GM19328 (cell line): Measurements from ENCODE around the gene IL17B.

ENCODE experiments used
- ATAC-seq: cut with Tn5 transposase; IDR thresholded peaks from one replicate; pipeline ENCODE4 v1.9.1; 2021; ENCODE audit warnings: mild to moderate bottlenecking, moderate library complexity; ENCODE audit not compliant: unreplicated experiment

The IL17B gene

DNA sequence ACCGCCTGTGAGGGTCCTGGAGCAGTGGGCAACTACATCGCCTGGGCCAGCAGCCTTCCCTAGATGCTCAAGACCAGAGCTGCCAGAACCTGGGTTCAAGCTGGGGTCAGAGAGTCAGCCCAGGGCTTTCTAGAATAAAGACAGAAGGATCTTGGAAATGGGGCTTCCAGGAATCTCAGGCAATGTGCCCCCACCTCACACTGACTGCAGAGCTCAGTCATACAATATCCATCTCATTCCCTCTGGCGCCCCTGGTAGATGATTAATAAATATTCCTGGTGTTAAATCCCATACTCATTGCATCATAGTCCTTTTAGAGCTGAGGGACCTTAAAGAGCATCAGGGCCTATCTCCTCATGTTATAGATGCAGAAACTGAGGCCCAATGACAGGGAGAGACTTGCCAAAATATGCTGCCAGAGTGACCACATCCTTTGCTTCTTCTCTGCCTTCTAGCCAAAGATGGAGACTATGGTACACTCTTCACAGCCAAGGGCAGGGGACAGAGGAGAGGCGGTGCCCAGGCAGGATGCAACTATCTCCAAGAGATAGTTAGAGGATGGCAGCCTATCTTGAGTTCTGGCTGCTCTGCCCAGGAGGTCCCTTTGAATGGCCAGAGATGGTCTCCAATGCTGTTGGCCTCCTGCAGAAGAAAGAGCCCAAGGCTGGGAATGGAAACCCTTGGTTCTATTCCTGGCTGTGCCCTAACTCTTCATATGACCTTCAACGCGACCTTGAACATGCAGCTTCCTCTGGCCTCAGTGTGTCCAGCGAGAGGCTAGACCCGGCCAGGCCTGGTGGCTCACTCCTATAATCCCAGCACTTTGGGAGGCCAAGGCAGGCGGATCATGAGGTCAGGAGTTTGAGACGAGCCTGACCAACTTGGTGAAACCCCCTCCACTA, 36.2 kb upstream of the IL17B start:
- ATAC-seq: no peak

DNA sequence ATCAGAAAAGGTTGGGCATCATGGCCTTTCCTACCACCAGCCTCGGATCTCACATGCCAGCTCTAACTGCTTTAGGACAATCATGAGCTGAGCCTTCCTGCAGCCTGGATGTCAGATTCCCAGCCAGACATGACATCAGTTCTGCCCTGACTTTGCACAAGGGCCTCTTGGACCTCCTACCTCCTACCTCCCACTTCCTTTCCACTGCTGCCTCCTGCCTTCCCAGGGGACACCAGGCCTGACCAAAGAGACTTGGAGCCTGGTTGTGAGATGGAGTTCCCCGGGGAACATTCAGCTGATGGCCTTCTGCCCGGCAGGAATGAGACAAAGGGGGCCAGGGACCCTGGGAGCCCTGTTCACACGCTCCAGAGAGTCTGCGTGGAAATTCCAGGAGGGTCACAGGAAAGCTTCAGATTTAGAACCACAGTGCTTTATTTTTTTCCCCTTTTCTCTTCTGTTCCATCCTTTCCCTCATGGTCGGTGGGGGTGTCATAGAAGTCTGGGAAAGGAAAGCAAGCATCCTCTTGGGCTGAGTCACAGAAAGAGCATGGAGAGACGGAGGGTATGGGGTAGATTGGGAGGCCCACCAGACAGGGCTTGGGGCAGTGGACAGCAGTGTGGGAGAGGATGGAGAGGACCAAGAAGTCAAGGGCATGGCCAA, 35.4 kb upstream of the IL17B start:
- ATAC-seq: no peak

DNA sequence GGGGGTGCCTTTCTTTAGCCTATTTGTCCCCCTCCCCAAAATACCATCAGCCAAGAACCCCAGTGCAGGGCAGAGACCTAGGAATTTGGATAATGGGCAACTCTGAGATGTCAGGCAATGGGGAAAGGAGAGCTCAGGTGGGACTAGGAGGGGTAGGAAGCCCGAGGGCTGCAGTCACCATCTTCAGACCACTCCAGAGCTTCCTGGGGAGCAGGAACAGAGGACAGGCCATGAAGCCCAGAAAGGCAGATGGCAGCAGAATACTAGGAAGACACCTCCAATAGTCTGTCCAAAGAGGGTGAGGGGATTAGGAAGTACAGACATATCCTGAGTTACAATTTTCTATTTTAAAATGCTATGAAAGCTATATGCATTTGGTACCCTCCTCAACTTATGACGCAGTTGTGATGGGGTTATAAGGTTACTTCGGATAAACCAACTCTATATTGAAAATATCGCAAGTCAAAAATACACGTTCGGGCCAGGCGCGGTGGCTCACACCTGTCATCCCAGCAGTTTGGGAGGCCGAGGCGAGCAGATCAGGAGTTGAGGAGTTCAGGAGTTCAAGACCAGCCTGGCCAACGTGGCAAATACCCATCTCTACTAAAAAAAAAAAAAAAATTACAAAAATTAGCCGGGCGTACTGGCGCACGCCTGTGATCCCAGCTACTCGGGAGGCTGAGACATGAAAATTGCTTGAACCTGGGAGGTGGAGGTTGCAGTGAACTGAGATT, 34.6 kb upstream of the IL17B start:
- no peak for ATAC-seq

DNA sequence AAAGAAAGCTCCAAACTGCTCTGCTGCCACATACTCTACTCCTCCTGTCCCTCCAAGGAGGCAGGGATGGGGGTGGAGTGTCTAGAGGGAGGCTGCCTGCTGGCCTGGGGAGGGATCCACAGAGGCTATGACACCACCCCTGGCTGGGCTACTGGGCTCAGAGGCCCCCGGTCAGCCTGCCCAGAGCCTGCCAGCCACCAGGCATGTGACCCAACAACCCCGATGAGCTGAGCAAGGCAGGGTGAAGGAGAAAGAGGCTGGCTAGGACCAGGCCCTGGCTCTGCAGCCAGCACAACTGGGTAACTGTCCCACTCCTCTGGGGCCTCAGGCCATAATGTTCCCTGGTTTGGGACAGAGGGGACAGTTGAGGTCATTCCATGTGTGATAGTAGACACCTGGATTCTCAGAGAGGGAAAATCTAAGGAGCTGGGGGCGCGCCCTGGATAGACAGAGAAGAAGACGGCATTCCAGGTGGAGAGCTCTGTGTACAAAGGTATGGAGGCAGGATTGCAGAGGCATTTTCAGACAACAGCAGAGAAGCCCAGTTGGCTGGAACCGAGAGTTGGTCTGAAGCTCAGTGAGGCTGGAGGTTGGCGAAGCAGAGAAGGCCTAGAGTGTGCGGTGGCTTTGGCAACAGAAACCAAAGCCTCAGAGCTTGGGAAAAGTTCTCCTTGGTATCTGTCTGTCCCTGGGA, 33.8 kb upstream of the IL17B start:
- no peak for ATAC-seq

DNA sequence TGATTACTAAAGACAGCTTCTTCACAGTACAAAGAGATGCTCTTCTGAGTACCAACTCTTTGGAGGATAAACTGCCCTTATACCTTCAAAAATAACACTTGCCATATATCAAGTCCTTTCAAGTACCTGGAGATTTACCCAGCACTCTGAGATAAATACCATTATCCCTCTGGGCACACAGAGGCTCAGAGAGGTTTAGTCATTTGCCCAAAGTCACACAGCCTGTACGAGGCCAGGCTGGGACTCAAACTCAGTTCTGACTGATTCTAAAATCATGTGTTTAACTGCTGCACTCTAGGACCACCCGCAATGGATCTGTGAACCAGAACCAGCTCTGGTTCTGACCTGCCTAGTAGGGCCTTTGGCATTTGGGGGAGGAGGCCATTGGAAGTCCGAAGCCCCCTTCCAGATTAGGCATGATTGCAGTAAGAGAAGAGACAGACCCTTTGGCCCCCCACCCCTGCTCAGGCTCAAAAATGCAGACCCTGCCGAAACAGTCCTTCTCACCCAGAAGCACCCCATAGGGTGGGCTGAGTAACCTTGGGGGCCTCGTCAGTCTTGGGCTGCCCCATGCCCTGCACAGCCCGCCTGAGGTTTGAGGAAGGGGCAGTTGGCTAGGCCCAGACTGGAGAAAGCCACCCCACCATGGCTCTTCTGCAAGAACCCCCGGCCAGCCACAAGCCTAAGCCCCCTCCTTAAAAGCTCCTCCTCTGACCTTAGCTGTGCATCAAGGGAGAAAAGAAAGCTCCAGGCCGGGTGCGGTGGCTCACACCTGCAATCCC, 32.8 kb upstream of the IL17B start:
- no peak for ATAC-seq

DNA sequence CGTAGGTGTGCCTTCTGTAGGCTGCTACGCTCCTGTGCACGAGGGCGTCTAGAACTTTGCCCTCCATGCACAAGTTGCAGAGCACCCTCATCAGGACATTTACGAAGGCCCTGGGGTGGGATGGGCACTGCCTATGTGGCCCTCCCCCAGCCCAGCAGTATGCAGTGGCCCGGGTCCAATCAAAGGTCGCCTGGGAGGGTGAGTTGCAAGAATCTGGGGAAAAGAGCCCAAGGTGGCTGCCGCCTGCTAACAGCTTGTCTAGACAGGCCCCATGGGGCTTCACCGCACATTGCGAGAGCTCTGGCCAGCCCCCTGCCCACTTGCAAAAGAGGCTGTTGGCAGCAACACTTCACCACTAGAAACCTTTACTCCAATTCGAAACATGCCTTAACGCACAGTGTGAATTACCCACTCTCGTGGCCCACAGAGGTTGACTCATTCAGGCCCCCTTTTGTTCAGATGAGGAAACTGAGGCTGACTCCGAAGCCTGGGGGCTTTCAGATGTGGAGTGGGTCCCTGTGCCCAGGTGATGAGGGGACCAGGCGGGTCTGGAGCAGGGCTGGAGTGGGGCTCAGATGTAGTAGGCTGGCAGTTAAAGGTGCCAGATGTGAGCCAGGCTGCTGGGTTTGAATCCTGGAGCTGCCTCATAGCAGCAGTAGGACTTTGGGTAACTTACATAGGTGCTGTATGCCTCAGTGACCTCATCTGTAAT, 31.8 kb upstream of the IL17B start:
- ATAC-seq: no peak

DNA sequence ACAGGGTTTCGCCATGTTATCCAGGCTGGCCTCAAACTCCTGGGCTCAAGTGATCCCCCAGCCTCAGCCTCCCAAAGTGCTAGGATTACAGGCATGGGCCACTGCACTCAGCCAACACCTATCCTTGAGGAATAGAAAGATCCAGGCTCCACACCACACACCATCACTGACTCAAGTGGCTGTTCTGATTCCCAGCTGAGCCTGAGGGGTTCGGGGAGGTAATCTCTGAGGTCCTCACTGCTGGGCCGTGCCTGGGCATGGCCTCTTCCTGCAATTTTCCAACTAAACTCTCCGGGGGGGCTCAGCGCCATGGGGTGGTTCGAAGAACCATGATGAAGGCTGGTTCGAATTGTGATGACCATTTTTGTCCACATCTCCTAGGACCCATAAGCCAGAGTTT, 31.0 kb upstream of the IL17B start:
- no peak for ATAC-seq

DNA sequence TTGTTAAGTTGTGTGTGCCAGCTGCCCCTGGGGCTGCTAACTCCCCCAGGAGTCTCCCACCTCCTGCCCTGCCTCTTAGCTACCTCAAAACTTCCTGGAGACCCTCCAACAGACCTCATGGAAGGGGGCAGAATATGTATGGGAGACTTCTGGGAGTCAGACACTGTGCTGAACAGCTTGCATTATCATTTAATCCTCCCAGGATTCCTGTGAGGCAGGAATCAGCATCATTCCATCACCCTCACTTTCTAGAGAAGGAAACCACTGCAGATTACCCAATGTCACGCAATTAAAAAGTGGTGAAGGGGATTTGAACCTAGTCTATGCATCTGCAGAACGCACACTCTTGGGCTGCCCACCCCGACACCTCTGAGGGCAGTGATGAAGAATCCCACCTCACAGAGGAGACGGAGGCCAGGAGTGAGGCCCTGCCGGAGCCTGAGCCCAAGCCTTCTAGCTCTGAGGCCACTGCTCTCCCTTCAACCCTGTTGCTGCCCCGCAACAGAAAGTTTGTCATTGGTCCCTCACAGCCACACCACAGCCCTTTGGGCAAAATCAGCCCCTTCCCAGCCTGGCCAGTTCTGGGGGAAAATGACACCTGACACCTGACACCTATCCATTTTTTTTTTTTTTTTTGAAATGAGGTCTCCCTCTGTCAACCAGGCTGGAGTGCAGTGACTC, 30.3 kb upstream of the IL17B start:
- ATAC-seq: no peak

DNA sequence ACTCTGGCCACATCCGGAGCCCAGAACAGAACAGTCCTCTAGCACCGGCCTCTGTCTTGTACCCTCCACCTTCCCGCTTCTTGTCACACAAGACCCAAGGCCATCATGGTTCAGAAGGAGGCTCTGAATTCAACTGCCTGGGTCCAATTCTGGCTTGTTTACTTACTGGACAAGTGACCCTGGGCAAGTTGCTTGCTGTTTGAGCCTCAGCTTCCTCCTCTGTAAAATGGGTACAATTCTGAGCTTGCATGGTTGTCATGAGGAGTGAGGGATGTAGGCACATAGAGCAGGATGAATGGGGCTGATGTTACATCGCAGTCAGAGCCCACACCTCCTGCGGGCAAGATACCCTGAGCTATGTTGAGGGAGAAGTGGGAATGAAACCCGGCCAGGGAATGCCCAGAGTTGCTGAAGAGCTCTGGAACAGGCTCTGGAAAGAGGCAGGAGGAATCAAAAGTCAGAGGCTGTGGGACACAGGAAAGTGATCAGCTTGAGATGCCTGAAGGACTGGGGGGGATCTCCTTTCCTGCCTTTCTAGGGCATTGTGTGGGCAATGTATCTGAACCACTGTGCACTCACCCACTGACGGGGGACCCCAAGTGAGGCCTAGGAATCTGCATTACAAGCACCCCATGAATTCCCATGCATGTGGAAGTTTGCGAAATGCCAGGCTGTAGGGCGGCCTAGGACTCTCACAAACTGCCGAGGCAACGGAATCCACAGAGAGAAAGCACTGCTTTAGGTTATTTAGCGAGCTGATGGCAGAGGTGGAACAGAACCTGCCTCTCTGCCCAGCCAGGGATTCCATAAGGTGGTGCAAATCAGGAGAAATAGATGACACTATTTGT, 29.4 kb upstream of the IL17B start:
- no peak for ATAC-seq

DNA sequence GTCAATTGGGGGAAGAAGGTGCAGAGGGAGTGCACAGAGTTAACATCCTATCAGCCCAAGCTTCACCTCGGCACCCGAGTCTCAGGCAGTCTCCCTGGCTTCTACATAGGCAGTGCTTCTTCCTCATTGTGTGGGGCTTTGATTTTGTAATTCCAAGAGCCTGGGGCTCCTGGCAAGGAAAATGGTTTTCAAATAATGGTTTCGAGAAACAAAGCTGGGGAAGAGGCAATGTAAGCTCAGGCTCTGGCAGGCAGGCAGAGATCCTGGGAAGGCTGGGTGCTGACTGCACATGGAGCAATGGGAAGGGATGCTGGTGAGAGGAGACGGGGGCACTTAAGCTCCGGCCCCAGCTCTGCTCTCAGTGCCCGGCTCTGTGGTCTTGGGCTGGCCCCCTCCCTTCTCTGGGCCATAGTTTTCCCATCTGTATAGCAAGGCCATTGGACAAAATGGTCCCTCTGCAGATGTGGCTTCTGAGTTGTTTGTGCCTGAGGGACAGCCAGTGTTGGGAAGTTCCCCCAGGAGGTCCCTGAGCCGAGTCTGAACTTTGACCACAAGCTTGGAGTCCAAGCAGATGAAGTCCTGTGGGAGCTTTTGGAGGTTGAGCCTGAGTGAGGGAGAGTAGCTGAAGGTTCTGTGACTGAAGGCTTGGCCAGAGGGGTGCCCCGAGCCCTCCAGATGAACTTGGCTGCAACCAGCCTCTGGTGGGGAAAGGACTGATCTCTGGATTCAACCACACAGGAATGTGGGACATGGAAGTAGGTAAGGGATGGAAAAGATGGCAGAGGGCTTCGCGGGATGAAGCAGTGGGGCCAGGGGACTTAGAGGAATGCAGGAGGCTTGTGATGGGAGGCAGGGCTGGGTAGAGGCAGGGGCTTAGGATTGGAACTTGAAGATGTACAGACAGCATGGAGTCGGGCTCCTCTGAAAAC, 28.5 kb upstream of the IL17B start:
- ATAC-seq: no peak

DNA sequence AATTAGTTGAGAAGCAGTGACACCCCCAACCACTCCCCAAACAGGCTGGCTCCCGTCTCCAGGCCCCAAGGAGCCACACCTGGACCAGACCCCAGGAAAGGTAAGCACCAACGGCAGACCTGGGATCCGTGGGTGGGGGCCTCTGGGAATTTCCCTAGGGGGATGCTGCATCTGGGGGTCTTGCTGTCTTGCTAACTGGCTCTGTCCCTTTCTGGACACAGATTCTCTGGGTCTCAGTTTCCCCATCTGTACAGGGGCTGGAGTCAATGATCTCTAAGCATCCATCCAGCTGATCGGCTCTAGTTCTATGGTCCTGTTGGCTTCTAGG, 27.9 kb upstream of the IL17B start:
- no peak for ATAC-seq

DNA sequence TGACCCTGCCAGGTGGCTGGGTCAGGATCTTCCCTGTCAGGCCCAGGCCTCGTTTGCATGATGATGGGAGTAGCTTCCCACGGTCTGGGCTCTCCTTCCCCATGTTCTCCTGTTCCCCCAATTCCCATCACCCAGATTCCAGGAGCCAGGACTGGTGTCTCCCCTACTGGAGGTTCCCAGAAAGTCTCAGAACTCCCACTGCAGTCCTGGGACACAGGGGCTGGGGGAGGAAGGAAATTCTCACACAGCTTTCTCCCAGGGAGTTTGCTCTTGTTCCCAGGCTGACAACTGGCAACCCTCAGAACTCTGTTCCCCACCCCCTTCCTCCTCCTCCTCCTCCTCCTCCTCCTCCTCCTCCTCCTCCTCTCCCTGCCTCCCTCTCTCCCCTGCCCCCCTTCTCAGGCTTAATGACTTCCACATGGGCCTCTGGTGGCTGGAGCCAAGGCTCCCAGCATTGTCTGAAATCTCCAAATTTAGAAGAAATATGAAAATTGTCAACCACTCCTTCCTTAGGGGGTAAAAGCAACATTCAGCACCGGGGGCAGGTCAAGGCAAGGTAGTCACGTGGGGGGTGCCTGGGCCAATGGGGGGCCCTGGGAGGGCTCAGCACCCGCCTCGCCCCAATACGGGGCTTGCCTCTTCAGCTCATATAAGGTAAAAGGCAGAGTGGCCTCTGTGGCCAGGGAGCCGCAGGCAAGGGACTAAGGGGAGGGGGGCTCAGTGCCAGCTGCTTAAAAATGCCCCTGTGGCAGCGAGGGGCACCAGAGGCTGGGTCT, 27.3 kb upstream of the IL17B start:
- ATAC-seq: no peak

DNA sequence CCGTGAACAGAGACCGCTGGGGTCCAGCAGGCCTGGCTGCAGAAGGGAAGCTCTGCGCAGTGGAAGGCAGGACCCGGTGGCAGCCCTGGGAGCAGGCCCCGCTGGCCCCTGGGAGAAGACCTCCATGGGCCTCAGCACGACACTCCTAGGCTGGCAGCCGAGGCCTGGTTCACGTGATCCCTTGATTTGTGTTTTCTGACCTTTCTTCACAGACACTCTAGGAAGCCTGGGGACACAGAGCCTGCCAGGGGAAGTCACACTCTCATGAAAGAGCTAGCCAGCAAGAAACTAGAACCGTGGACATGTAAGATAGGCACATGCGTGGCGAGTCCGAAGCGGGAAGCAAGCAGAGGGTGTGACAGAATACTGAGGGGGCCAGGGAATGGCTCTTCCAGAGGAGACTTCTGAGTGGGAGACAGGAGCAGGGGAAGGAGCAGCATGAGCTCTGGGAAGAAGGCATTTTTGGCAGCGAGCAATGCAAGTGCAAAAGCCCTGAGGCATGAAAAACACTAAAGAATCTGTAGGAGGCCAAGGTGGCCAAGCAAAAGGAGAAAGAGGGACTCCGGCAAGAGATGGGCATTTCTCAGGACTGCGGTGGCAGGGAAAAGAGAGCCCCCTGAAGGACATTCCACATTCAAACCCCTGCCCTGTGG, 26.6 kb upstream of the IL17B start:
- ATAC-seq: no peak

DNA sequence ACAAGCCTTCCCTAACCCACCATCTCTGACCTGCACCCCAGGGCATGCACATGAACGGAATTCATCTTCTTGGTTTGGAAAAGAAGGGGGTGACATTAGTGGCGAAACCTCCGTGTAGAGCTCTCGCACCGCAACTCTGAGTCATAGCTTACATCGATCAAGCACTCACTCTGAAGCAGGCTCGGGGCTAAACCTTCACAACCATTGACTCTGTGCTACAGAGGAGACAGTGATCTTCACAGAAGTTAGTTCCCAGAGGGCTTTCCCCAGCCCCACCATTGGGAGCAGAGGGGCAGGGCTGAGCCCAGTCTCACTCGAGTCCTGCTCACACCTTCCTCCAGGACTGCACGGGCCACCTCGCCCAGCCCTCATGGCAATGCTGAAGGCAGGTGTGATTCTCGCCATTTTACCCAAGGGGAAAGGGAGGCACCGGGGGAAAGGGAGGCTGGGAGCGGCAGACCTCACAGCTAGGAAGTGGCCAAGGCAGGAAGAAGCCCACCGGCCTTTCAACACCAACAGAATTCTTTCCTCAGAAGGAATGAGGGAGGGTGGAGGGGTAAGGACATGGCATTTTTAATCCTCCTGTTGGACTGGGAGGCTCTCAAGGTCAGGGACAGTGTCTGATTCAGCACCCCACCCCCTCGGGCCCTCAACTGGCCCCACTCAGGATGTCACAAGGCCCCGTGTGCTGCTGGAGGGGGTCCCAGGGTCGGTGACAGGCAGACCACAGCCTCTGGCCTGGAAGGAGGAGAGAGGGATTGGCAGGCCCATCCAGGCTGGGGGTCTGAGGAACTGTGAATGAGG, 25.9 kb upstream of the IL17B start:
- no peak for ATAC-seq
